HG03060 (cell line): ENCODE results near the gene TRIM34.
"Not testable (repeated sequence)": the region's sequence is repeated elsewhere in the genome, so short reads cannot be mapped to it uniquely, and the experiment has no call there.

ENCODE experiments used
- ATAC-seq: cut with Tn5 transposase; IDR thresholded peaks from one replicate; pipeline ENCODE4 v1.9.1; 2021; ENCODE audit warnings: low read depth, moderate number of reproducible peaks; ENCODE audit not compliant: unreplicated experiment

TRIM34 gene

DNA sequence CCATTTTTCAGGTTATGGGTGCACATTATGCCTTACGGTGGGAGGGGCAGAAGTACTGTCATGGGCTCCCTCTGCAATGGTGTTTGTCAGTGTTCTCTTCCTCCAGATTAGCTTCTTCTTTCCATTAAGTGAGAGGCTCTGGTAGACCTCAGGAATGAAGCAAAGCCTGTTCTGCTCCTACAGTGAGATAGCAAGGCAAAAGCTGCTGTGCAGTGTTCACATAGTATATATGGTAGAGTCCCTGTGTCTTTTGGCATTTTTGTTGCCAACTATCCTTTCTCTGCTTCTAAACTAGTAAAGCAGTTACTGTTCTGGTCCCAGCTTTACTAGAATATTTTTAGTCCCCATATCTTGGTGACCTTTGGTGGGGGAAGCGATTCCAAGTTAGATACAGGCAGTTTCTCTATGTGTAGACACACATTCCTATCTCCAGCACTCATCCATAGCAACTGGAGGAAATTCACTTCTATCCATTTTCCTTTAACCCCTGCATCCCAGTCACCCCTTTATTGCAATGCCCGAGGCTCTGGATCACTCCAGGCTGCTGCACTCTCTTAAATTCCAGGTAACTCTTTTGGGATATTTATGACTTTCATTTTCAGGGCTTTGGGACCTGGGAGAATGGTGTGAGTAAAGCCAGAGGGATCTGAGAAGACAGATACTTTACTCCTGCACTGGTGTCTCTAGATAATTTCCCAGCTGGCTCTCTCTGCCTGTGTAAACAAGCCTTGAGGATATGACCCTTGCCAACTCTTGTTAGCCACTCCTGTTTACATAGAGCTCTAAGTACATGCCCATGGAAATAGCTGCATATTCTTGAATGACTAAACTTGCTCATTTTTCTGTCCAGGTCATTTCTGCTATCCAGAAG lies 3.9 kb upstream of the TRIM34 start:
- ATAC-seq: no peak

DNA sequence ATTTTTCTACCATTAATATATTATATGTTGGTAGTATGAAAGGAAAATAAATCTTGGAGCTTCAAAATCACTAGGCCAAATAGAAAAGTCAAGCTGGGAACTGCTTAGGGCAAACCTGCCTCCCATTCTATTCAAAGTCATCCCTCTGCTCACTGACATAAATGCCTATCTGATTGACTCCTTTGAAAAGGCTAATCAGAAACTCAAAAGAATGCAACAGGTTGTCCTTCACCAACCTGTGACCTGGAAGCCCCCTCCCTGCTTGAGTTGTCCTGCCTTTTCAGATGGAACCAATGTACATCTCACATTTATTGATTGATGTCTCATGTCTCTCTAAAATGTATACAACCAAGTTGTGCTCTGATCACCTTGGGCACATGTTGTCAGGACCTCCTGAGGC lies 3.2 kb upstream of the TRIM34 start:
- ATAC-seq: no peak

- ATAC-seq: no peak
Observed at GRCh38 chr11:5622802-5623201, 2.0 kb upstream of the TRIM34 start.

- ATAC-seq: no peak
Observed at GRCh38 chr11:5625281-5625680, 480 bp downstream of the TRIM34 start.

- ATAC-seq: no peak
Observed at GRCh38 chr11:5626196-5626595, 1.4 kb downstream of the TRIM34 start.

DNA sequence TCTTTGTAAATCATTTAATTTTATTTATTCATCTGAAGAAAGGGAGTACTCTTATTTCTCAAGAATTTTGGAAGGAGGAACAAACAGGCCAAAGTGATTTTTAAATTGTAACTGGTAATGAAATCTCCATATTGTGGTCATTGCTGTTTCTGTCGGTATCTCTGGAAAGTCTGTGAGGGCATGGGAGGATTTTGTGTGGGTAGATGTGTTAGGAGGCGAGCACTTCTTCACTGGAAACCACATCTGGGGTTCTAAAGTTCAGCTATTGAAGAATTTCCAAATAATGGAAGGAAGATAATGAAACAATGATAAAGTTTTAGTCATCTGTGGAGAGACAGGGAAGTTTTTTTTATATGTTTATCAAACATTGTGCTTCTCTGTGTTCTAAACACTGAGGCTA lies 6.6 kb downstream of the TRIM34 start:
- peak; percentile 18 for ATAC-seq

DNA sequence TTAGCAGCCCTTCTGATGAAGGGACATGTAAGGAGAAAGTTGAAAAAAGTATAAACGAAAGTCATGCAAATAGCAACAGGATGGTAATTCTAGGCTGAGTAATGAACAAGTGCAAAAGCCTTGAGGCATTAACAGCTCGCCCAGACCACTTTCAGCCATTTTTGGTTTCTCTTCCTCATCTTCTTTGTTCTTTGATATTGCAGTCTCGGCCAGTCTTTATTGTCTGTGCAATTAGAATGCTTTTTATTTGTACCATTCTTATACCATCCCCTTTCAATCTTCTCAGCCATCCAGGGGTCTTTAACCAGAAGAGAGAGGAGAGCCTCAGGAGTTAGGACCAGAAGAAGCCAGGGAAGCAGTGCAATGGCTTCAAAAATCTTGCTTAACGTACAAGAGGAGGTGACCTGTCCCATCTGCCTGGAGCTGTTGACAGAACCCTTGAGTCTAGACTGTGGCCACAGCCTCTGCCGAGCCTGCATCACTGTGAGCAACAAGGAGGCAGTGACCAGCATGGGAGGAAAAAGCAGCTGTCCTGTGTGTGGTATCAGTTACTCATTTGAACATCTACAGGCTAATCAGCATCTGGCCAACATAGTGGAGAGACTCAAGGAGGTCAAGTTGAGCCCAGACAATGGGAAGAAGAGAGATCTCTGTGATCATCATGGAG lies 7.3 kb downstream of the TRIM34 start:
- ATAC-seq: peak; percentile 88

GRCh38 chr11:5639953-5640352 lies 15.2 kb downstream of the TRIM34 start:
- no peak for ATAC-seq

GRCh38 chr11:5643585-5643984 lies 18.8 kb downstream of the TRIM34 start:
- ATAC-seq: no peak

- no peak for ATAC-seq
Observed at GRCh38 chr11:5646139-5646538, 21.3 kb downstream of the TRIM34 start.

GRCh38 chr11:5655474-5655873 lies 30.7 kb downstream of the TRIM34 start:
- no peak for ATAC-seq

- ATAC-seq: not testable (repeated sequence)
Observed at GRCh38 chr11:5656956-5657355, 32.2 kb downstream of the TRIM34 start.

DNA sequence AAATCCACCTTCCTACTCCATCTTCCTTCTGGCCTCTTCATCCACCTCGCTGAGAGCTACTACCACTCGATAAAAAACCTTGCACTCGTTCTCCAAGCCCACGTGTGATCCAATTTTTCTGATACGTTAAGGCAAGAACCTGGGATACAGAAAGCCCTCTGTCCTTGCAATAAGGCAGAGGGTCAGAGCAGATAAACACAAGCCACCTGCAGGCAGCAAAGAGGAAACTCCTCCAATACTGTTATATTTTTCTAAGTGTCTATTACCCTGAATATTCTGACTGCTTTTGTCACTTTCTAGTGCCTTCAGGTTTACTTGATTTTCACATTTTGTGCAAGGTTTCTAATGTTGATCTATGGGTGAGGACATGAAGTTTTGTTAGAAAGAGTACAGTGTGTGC lies 33.5 kb downstream of the TRIM34 start:
- no peak for ATAC-seq

DNA sequence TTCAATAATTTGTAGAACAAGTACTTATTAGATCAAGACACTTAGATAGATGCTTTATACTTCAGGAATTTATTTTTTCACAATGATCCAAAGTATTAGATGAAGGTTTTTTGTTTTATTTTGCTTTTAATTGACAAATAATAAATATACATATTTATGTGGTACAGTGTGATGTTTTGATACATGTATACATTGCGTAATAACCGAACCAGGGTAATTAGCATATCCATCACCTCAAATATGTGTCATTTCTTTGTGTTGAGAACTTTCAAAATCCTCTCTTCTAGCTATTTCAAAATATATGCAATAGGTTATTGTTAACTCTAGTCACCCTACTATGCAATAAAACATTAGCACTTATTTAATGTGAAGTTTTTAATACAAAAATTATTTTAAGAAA lies 38.7 kb downstream of the TRIM34 start:
- ATAC-seq: no peak

DNA sequence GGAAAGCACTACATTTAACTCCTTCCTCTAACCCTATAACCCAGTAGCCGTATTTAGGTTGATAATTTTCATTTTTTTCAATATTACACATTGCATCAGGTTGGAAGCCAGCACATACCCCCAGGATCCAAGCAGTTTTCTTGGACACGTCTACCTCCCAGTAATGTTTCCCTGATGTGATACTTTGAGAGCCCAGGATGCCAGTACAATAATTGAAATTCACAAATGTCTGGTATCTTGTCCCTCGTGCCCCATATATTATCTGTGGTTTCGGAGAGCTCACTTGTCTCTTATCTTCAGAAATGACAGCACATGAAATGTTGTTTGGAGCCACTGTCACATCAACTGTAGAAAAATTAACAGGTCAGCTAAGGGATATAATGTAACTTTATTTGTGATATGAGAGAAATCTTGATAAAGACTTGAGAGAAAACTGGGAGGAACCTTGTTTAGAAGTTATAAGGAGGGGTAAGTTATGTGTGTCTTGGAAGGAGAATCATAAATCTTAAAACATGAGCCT lies 40.3 kb downstream of the TRIM34 start:
- no peak for ATAC-seq

DNA sequence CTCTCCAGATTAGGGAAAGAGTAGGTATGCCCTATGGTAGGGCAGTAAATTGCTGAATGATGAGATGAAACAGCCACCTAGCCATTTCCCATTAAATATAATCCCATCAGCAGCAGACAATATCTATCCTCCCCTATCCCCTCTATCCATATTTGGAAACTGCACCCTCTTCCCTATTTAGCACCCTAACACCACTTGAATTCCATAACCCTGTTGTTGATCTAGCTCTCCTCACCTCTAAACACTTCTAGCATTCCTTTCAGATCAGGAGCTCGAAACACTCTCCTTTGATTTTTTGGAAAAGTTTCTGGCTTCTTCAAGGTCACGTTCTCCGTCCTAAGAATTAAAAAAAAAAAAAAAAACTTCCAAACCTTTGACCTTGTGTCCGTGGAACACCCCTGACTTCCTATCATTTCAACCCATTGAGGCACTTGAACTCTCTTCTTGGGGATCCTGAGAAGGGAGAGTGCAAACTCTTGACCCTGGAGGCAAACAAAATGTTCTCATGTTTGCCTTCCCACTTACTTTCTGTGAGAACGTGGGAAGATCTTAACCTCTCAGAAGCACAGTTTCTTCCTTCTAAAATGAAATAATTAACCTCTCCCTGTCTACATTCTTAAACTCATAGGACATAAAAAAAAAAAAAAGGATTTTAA lies 41.1 kb downstream of the TRIM34 start:
- ATAC-seq: no peak

GRCh38 chr11:5666402-5666793 lies 41.6 kb downstream of the TRIM34 start:
- ATAC-seq: no peak

DNA sequence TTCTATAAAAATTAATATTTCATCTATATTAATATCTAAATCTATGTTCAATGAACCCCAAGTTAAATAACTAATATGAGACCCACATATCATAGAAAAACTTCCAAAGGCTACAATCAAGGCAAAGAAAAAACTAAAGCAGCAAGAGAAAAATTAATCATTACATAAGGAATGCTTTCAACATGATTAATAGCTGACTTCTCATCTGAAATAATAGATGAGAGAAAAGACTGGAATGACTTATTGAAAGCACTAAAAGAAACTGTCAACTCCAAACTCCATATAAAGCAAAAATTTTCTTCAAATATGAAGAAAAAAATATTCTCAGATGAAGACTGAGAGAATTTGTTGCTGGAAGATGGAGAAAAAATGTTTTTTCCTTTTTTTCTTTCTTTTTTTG lies 47.0 kb downstream of the TRIM34 start:
- ATAC-seq: no peak

DNA sequence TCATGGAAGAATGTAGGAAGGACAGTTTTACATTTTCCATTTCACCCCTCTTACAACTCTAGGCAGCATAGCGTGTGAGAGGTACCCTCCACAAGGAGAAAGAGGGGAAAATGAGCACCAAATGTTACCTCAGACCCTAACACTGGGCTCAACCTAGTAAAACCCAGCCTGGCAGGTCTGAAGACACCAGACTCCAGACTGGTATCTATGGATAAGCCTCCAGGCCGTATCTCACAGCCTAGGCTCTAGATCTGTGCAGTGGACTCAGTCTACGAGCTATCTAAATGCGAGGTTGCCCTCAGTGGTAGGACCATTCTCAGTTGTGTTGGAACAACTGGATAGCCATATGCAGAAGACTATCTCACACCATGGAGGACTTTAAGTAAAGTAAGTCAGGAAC lies 49.6 kb downstream of the TRIM34 start:
- no peak for ATAC-seq

DNA sequence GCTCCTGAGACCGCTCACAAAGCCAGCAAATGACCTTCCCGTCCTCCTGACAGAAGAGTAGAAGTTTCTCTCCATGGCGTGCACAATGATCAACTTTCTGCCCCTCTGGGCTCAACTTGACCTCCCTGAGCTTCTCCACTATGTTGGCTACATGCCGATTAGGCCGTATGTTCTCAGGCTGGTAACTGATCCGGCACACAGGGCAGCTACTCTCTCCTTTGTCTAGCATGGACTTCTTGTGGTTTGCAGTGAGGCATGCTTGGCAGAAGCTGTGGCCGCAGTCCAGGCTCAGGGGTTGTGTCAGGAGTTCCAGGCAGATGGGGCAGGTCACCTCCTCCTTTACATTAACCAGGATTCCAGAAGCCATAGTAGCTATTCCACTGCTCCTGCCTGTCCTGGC lies 55.0 kb downstream of the TRIM34 start:
- no peak for ATAC-seq

- not testable (repeated sequence) for ATAC-seq
Observed at GRCh38 chr11:5682890-5683441, 58.2 kb downstream of the TRIM34 start.
